HEK293 (cell line): Measurements from ENCODE around the gene GRAMD1B.

Experiments
- CTCF ChIA-PET: fragments of 350-600 bp; formaldehyde crosslinking; extraction: SDS; loops from one replicate; lab custom pipeline; 2021; ENCODE audit warnings: antibody characterized with exemption; lab: Yijun Ruan, JAX
- POLR2A ChIA-PET: fragments of 300-600 bp; formaldehyde crosslinking; extraction: SDS; loops from one replicate; lab custom pipeline; 2020; ENCODE audit warnings: antibody characterized with exemption, inconsistent platforms; lab: Yijun Ruan, JAX
- H3K27ac ChIP-seq: fragments of 200-500 bp; sonication (Bioruptor generic); 2 replicates; pipeline ENCODE4 v1.5.1; 2014; ENCODE audit warnings: low read depth, low read length, control low read depth, inconsistent platforms; ENCODE audit errors: extremely low read depth
- H3K36me3 ChIP-seq, 2 experiments: fragments of 200-500 bp in 1 of 2; sonication (Bioruptor generic) in 1 of 2; 1 replicate in 1 of 2; 2 replicates in 1 of 2; pipeline ENCODE4 v1.5.1; 2014 to 2017; ENCODE audit warnings: inconsistent platforms in 2 of 2, low read length in 2 of 2; ENCODE audit not compliant: control insufficient read depth in 2 of 2, insufficient read depth in 1 of 2
- H3K4me1 ChIP-seq: fragments of 200-500 bp; sonication (Bioruptor generic); 2 replicates; pipeline ENCODE4 v1.5.1; 2014; ENCODE audit warnings: mild to moderate bottlenecking, low read length, inconsistent platforms; ENCODE audit not compliant: control insufficient read depth, insufficient read depth
- H3K4me3 ChIP-seq: 2 replicates; pipeline ENCODE4 v1.5.1; 2011; ENCODE audit warnings: low read depth, mild to moderate bottlenecking, control low read depth, low read length, moderate library complexity
- H3K9me3 ChIP-seq: fragments of 200-500 bp; sonication (Bioruptor generic); 2 replicates; pipeline ENCODE4 v1.5.1; 2014; ENCODE audit warnings: low read depth, low read length, inconsistent platforms; ENCODE audit not compliant: control insufficient read depth, insufficient read depth
- FEZF1 ChIP-seq: fragments of 450-650 bp; formaldehyde crosslinking; IDR thresholded peaks from 2 replicates; pipeline ENCODE4 v1.5.1; 2016; ENCODE audit warnings: missing biosample characterization, missing genetic modification characterization
- IKZF3 ChIP-seq: fragments of 450-650 bp; IDR thresholded peaks from 2 replicates; pipeline ENCODE4 v1.5.0; 2018; ENCODE audit warnings: missing biosample characterization, mild to moderate bottlenecking, missing genetic modification characterization, moderate library complexity
- ZBTB21 ChIP-seq: fragments of 450-650 bp; formaldehyde crosslinking; IDR thresholded peaks from 2 replicates; pipeline ENCODE4 v1.5.1; 2017; ENCODE audit warnings: missing biosample characterization, missing genetic modification characterization
- ZBTB48 ChIP-seq: fragments of 450-650 bp; formaldehyde crosslinking; IDR thresholded peaks from 2 replicates; pipeline ENCODE4 v1.5.1; 2016; ENCODE audit warnings: missing biosample characterization, missing genetic modification characterization
- ZBTB8A ChIP-seq: fragments of 450-650 bp; formaldehyde crosslinking; IDR thresholded peaks from 2 replicates; pipeline ENCODE4 v1.5.1; 2016; ENCODE audit warnings: missing biosample characterization, missing genetic modification characterization
- ZFP3 ChIP-seq: fragments of 450-650 bp; formaldehyde crosslinking; IDR thresholded peaks from 2 replicates; pipeline ENCODE4 v1.5.1; 2016; ENCODE audit warnings: low read depth, missing biosample characterization, missing genetic modification characterization
- ZNF10 ChIP-seq: fragments of 450-650 bp; formaldehyde crosslinking; IDR thresholded peaks from 2 replicates; pipeline ENCODE4 v1.5.1; 2017; ENCODE audit warnings: missing biosample characterization, missing genetic modification characterization
- ZNF112 ChIP-seq: fragments of 450-650 bp; formaldehyde crosslinking; IDR thresholded peaks from 2 replicates; pipeline ENCODE4 v1.5.0; 2017; ENCODE audit warnings: missing biosample characterization, missing genetic modification characterization
- ZNF132 ChIP-seq: fragments of 450-650 bp; formaldehyde crosslinking; IDR thresholded peaks from 2 replicates; pipeline ENCODE4 v1.5.1; 2017; ENCODE audit warnings: missing biosample characterization, missing genetic modification characterization, borderline replicate concordance
- ZNF146 ChIP-seq: fragments of 450-650 bp; formaldehyde crosslinking; IDR thresholded peaks from 2 replicates; pipeline ENCODE4 v1.5.1; 2016; ENCODE audit warnings: missing biosample characterization, missing genetic modification characterization
- ZNF175 ChIP-seq: fragments of 450-650 bp; formaldehyde crosslinking; IDR thresholded peaks from 2 replicates; pipeline ENCODE4 v1.5.1; 2016; ENCODE audit warnings: missing biosample characterization, missing genetic modification characterization
- ZNF19 ChIP-seq: fragments of 450-650 bp; formaldehyde crosslinking; IDR thresholded peaks from 2 replicates; pipeline ENCODE4; 2016; ENCODE audit warnings: missing biosample characterization, missing genetic modification characterization, low read depth
- ZNF211 ChIP-seq: fragments of 450-650 bp; formaldehyde crosslinking; IDR thresholded peaks from 2 replicates; pipeline ENCODE4 v1.5.1; 2016; ENCODE audit warnings: low read depth, missing biosample characterization, missing genetic modification characterization
- ZNF239 ChIP-seq: fragments of 450-650 bp; formaldehyde crosslinking; IDR thresholded peaks from 2 replicates; pipeline ENCODE4 v1.5.1; 2016; ENCODE audit warnings: missing biosample characterization, missing genetic modification characterization
- ZNF280C ChIP-seq: fragments of 450-650 bp; formaldehyde crosslinking; IDR thresholded peaks from 2 replicates; pipeline ENCODE4 v1.5.1; 2016; ENCODE audit warnings: missing biosample characterization, missing genetic modification characterization
- ZNF37A ChIP-seq: fragments of 450-650 bp; IDR thresholded peaks from 2 replicates; pipeline ENCODE4 v1.5.1; 2018; ENCODE audit warnings: missing biosample characterization, missing genetic modification characterization
- ZNF426 ChIP-seq: fragments of 450-650 bp; formaldehyde crosslinking; IDR thresholded peaks from 2 replicates; pipeline ENCODE4 v1.5.1; 2017; ENCODE audit warnings: missing biosample characterization, missing genetic modification characterization, mild to moderate bottlenecking, inconsistent platforms, moderate library complexity
- ZNF518A ChIP-seq: fragments of 450-650 bp; formaldehyde crosslinking; conservative IDR thresholded peaks from 2 replicates; pipeline ENCODE4 v1.5.1; 2016; ENCODE audit warnings: low read depth, missing biosample characterization, missing genetic modification characterization
- ZNF544 ChIP-seq: fragments of 450-650 bp; formaldehyde crosslinking; IDR thresholded peaks from 2 replicates; pipeline ENCODE4 v1.5.0; 2017; ENCODE audit warnings: missing biosample characterization, missing genetic modification characterization
- ZNF571 ChIP-seq: fragments of 450-650 bp; formaldehyde crosslinking; IDR thresholded peaks from 2 replicates; pipeline ENCODE4 v1.5.0; 2017; ENCODE audit warnings: missing biosample characterization, missing genetic modification characterization
- ZNF624 ChIP-seq: fragments of 450-650 bp; formaldehyde crosslinking; IDR thresholded peaks from 2 replicates; pipeline ENCODE4 v1.5.1; 2017; ENCODE audit warnings: missing biosample characterization, missing genetic modification characterization
- ZNF654 ChIP-seq: fragments of 450-650 bp; formaldehyde crosslinking; IDR thresholded peaks from 2 replicates; pipeline ENCODE4 v1.5.1; 2016; ENCODE audit warnings: low read depth, missing biosample characterization, missing genetic modification characterization
- ZNF677 ChIP-seq: fragments of 450-650 bp; IDR thresholded peaks from 2 replicates; pipeline ENCODE4 v1.5.0; 2018; ENCODE audit warnings: missing biosample characterization, mild to moderate bottlenecking, missing genetic modification characterization, moderate library complexity
- ZNF830 ChIP-seq: fragments of 450-650 bp; IDR thresholded peaks from 2 replicates; pipeline ENCODE4 v1.5.0; 2018; ENCODE audit warnings: missing biosample characterization, missing genetic modification characterization, low read depth, mild to moderate bottlenecking, moderate library complexity
- ZNF837 ChIP-seq: fragments of 450-650 bp; formaldehyde crosslinking; IDR thresholded peaks from 2 replicates; pipeline ENCODE4 v1.5.1; 2016; ENCODE audit warnings: missing biosample characterization, missing genetic modification characterization
- ZSCAN5A ChIP-seq: fragments of 450-650 bp; formaldehyde crosslinking; IDR thresholded peaks from 2 replicates; pipeline ENCODE4 v1.5.1; 2016; ENCODE audit warnings: missing biosample characterization, missing genetic modification characterization
- TF ChIP-seq, protein P1 (sequence below): fragments of 450-650 bp; IDR thresholded peaks from 2 replicates; pipeline ENCODE4 v1.5.1; 2018; ENCODE audit warnings: missing biosample characterization, mild to moderate bottlenecking, missing genetic modification characterization
- TF ChIP-seq, protein P2 (sequence below): fragments of 450-650 bp; formaldehyde crosslinking; IDR thresholded peaks from 2 replicates; pipeline ENCODE4 v1.5.1; 2016; ENCODE audit warnings: missing biosample characterization, missing genetic modification characterization, borderline replicate concordance

The GRAMD1B gene

DNA sequence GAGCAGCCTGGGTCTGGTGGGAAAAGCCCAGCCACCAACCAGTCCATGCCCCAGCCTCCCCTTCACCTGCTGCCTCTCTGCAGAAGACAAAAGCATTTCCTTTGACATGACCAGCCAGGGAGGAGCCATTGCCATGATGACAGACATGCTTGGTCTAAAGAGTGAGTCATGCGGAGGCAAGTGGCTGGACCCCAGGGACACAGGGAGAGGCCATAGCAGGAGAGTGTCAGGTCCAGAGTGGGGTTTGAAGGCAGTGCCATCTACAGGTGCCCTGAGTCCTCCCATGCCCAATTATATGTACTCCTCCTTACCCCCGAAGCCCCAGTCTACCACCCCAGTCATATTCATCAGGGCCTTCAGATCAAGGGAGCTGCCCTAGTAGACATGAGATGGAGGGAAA, 157.0 kb downstream of the GRAMD1B start (continued):
- TF ChIP-seq ZSCAN5A (tag by site-specific recombination): no peak
- no peak for TF ChIP-seq ZNF571 (tag by site-specific recombination)
- no peak for TF ChIP-seq ZNF677
- TF ChIP-seq ZBTB8A (tag by site-specific recombination): no peak
- no peak for TF ChIP-seq ZNF19
- no peak for TF ChIP-seq ZNF544 (tag by site-specific recombination)
- TF ChIP-seq ZNF146: no peak
- TF ChIP-seq, protein P1, sequence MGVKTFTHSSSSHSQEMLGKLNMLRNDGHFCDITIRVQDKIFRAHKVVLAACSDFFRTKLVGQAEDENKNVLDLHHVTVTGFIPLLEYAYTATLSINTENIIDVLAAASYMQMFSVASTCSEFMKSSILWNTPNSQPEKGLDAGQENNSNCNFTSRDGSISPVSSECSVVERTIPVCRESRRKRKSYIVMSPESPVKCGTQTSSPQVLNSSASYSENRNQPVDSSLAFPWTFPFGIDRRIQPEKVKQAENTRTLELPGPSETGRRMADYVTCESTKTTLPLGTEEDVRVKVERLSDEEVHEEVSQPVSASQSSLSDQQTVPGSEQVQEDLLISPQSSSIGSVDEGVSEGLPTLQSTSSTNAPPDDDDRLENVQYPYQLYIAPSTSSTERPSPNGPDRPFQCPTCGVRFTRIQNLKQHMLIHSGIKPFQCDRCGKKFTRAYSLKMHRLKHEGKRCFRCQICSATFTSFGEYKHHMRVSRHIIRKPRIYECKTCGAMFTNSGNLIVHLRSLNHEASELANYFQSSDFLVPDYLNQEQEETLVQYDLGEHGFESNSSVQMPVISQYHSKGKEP (tag by site-specific recombination): no peak
- TF ChIP-seq ZNF654 (tag by site-specific recombination): no peak
- no peak for TF ChIP-seq ZNF211 (tag by site-specific recombination)

DNA sequence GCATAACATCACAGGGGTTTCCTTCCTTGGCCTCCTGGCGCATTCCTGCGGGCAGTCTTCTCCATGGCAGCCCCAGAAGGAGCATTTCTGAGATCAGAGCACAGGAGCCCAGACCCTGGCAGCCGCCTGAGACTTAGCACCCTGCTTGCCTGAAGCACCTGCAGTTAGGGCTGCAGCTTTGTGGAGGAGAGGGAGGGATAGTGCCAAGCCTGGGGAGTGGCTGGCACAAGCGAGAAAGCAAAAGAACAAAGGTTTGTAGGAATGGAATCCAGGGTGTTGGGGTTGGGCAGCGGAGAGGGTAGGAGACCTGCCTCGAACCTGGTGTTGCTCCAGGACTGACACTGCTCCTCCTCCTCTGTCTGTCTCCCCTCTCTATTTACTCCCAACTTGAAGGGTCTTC, 157.5 kb downstream of the GRAMD1B start:
- ChIA-PET CTCF (interaction anchor here (0.6 kb wide), 1 partner anchor 179 kb away, joined by 3 read pairs; no protein-coding TSS in a partner anchor), POLR2A (no interaction called here)
- TF ChIP-seq FEZF1 (tag by site-specific recombination) (no peak), ZNF112 (tag by site-specific recombination) (no peak), ZNF132 (tag by site-specific recombination) (no peak), ZNF426 (tag by site-specific recombination) (no peak), ZFP3 (no peak), ZNF175 (tag by site-specific recombination) (no peak), ZBTB21 (tag by site-specific recombination) (no peak), ZNF837 (tag by site-specific recombination) (no peak), ZNF239 (tag by site-specific recombination) (no peak), IKZF3 (tag by site-specific recombination) (no peak), ZNF830 (tag by site-specific recombination) (no peak), ZNF280C (tag by site-specific recombination) (no peak), ZNF624 (tag by site-specific recombination) (no peak), ZNF518A (tag by site-specific recombination) (no peak), ZBTB48 (tag by site-specific recombination) (no peak), ZNF10 (tag by site-specific recombination) (no peak), ZNF37A (tag by site-specific recombination) (no peak)
- TF ChIP-seq, protein P2, sequence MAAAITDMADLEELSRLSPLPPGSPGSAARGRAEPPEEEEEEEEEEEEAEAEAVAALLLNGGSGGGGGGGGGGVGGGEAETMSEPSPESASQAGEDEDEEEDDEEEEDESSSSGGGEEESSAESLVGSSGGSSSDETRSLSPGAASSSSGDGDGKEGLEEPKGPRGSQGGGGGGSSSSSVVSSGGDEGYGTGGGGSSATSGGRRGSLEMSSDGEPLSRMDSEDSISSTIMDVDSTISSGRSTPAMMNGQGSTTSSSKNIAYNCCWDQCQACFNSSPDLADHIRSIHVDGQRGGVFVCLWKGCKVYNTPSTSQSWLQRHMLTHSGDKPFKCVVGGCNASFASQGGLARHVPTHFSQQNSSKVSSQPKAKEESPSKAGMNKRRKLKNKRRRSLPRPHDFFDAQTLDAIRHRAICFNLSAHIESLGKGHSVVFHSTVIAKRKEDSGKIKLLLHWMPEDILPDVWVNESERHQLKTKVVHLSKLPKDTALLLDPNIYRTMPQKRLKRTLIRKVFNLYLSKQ (tag by site-specific recombination): no peak
- H3K4me1 ChIP-seq: no peaks in the 10 kb centered on the region
- no peak overlapping the region for H3K27ac ChIP-seq
- H3K9me3 ChIP-seq: no peaks in the 10 kb centered on the region
- peaks cover 0 to 7% of the 10 kb centered on the region in 2 experiments; a peak in 1 of 3 replicates for H3K36me3 ChIP-seq
- no peak overlapping the region for H3K4me3 ChIP-seq
